Raji (cell line): ENCODE results near the gene ZGLP1.

ENCODE experiments used
- POLR2A ChIP-seq: IDR thresholded peaks from 2 replicates; pipeline ENCODE4 v1.6.1; 2011; ENCODE audit warnings: low read depth, low read length, control low read depth; ENCODE audit not compliant: insufficient read depth

Gene ZGLP1

DNA sequence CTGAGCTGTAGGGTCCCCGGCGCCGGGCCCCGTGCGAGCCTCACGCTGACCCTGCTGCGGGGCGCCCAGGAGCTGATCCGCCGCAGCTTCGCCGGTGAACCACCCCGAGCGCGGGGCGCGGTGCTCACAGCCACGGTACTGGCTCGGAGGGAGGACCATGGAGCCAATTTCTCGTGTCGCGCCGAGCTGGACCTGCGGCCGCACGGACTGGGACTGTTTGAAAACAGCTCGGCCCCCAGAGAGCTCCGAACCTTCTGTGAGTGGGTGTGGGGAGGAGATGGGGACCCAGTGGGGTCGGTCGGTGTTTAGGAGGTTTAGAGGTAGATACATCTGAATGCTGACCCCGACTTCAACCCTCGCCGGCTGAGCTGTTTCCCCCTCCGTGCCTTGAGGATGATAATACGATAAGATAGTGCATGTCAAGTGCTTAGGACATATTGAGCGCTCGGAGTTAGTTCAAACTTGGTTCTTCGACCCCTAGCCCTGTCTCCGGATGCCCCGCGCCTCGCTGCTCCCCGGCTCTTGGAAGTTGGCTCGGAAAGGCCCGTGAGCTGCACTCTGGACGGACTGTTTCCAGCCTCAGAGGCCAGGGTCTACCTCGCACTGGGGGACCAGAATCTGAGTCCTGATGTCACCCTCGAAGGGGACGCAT is 17.9 kb downstream of the ZGLP1 start:
- TF ChIP-seq POLR2A = no peak

DNA sequence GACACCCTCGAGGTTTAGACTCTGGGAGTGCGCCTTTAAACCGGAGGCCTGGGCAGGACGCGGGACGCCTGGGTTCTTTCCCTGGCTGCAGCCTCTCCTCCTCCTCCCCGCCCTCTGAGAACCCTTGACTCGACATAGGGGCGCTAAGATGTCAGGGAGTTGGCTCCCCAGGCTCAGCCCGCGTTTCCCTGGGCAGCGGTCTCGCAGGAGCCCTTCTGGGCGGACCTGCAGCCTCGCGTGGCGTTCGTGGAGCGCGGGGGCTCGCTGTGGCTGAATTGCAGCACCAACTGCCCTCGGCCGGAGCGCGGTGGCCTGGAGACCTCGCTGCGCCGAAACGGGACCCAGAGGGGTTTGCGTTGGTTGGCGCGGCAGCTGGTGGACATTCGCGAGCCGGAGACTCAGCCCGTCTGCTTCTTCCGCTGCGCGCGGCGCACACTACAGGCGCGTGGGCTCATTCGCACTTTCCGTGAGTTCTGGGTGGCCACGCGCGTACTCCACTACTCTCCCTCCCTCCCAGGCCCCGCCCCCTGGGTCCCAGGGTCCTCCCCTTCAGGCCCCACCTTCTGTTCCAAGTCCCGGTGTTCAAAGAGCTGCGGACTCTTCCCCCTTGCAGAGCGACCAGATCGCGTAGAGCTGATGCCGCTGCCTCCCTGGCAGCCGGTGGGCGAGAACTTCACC is 18.6 kb downstream of the ZGLP1 start:
- no peak for TF ChIP-seq POLR2A

DNA sequence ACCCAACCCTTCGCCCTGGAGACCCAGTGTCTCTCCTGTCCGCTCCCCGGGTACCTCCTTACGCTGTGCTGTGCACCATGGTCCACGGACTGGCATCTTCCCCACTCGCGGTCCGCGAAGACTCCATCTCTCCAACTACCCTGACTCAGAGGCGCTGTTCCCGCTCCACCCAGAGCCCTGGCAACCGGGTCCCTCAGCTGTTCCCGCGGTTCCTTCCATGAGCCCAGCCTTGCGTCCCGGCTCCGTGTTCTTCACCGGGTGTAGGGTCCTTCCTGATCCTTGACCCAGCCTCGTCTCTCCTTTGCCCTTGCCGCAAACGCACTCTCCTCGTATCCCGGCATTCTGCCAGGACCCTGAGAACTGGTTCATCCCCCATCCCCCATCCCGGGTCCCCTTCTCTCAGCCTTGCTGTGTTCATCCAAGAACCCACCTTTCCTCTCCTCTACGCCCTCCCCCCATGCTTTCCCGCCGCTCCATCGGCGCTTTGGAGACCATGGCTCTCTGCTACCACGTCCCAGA is 19.2 kb downstream of the ZGLP1 start:
- TF ChIP-seq POLR2A = no peak

DNA sequence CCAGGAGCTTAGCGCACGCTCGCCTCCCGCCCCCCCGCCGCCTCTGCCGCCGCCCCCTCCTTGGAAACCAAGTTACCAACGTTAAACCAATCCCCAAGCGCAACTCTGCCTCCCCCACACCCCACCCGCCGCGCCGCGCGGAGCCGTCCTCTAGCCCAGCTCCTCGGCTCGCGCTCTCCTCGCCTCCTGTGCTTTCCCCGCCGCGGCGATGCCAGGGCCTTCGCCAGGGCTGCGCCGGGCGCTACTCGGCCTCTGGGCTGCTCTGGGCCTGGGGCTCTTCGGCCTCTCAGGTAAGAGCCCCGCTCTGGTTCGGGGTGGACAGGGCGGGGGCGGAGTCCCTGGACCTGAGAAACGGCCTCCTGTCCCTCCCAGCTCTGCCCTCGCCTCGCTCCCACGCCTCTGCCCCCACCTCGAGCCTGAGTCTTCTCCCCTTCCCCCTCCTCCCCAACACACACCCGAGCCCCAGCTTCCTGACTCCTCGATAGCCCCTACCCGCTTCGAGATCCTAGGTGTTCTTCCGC is 19.7 kb downstream of the ZGLP1 start, which contains the start of gene ICAM5:
Gene ICAM5 (plus strand): TSS at position 117 of the 521 bp plus-strand sequence. CDS start 92 bp downstream, at position 209.
- TF ChIP-seq POLR2A = no peak

GRCh38 chr19:10289167-10289835 is 20.3 kb downstream of the ZGLP1 start:
- peak; percentile 67 for TF ChIP-seq POLR2A

DNA sequence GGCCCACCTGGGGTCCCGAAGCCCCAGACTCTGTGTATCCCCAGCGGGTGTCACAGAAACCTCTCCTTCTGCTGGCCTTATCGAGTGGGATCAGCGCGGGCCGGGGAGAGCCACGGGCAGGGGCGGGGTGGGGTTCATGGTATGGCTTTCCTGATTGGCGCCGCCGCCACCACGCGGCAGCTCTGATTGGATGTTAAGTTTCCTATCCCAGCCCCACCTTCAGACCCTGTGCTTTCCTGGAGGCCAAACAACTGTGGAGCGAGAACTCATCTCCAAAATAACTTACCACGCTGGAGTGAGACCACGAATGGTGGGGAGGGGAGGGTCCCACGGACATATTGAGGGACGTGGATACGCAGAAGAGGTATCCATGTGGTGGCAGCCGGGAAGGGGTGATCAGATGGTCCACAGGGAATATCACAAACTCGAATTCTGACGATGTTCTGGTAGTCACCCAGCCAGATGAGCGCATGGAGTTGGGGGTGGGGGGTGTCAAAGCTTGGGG is 20.9 kb downstream of the ZGLP1 start:
- peak; percentile 71 for TF ChIP-seq POLR2A

- no peak for TF ChIP-seq POLR2A
Observed at GRCh38 chr19:10286803-10287737, 22.5 kb downstream of the ZGLP1 start, which contains the start of gene ICAM4. TSS of gene ICAM4 (plus strand) at chr19:10286955. CDS start at chr19:10287013, 58 bp downstream.

DNA sequence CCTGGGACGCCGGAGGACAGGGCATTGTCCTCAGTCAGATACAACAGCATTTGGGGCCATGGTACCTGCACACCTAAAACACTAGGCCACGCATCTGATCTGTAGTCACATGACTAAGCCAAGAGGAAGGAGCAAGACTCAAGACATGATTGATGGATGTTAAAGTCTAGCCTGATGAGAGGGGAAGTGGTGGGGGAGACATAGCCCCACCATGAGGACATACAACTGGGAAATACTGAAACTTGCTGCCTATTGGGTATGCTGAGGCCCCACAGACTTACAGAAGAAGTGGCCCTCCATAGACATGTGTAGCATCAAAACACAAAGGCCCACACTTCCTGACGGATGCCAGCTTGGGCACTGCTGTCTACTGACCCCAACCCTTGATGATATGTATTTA is 24.2 kb downstream of the ZGLP1 start:
- no peak for TF ChIP-seq POLR2A

DNA sequence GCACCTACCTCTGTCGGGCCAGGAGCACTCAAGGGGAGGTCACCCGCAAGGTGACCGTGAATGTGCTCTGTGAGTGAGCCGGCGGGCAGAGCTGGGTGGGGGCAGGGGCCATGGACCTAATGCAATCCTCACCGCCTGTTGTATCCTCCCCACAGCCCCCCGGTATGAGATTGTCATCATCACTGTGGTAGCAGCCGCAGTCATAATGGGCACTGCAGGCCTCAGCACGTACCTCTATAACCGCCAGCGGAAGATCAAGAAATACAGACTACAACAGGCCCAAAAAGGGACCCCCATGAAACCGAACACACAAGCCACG is 24.7 kb downstream of the ZGLP1 start:
- no peak for TF ChIP-seq POLR2A

- no peak for TF ChIP-seq POLR2A
Observed at GRCh38 chr19:10284065-10284959, 25.3 kb downstream of the ZGLP1 start.

GRCh38 chr19:10283301-10284064 is 26.1 kb downstream of the ZGLP1 start:
- no peak for TF ChIP-seq POLR2A

DNA sequence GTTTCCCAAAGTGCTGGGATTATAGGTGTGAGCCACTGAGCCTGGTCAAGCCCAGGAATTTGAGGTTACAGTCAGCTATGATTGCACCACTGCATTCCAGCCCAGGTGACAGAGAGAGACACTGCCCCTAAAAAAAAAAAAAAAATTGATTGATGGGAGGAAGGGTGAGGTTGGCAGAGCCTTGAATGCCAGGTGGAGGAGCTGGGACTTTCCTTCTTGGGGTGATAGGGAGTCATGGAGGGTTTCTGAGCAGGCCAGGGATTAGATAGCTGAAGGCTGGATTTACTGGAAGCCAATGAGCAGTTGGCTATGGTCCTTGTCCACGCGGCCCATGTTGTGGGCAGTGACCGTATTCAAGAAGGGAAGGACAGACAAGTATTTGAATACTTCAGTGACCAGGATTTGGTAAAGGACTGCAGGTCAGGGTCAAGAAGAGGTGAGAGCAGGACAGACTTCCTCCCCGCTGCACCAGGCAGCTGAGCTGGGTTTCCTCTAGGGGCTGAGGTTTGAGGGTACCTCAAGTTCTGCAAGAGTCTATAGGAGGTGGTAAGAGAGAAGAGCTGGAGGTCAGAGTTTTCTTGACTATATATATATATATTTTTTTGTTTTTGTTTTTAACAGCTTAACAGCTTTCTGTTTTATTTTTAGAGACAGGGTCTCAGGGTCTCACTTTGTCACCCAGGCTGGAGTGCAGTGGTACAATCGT is 29.7 kb downstream of the ZGLP1 start:
- TF ChIP-seq POLR2A = no peak
